Stimulated activated CD4-positive, alpha-beta T cell treated with anti-CD3 and anti-CD28 coated beads, TNF-alpha, amount 100 ng/mL, for 24 hours (primary cell): Measurements from ENCODE around the gene GTF2A1.
A peak's percentile ranks its signal among the peaks of the same experiment; 100 is the strongest.
"Not testable (repeated sequence)": the region's sequence is repeated elsewhere in the genome, so short reads cannot be mapped to it uniquely, and the experiment has no call there.

Experiments
- DNase-seq, 3 experiments: peaks; one replicate each; pipeline ENCODE4 v3.0.0-alpha.2; 2020; ENCODE audit warnings: low read depth in 3 of 3

The GTF2A1 gene

DNA sequence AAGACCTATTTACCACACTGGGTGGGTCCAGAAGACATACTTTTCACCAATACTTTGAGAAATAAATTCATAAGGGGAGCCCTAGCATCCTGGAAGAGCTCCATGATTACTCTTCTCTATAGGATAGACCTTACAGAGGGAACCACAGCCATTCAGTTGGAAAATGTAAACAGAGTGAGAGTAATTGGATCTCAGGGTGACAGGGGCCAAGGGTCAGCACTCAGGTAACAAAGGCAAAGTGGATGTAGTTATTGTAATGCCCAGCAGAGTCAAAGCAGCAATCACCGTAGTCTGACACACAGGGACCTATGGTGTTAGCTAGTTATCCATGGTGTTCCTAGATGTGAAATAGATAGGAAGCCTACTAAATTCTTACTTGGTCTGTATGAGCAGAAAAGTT is 10.8 kb upstream of the GTF2A1 start:
- no peak for DNase-seq

DNA sequence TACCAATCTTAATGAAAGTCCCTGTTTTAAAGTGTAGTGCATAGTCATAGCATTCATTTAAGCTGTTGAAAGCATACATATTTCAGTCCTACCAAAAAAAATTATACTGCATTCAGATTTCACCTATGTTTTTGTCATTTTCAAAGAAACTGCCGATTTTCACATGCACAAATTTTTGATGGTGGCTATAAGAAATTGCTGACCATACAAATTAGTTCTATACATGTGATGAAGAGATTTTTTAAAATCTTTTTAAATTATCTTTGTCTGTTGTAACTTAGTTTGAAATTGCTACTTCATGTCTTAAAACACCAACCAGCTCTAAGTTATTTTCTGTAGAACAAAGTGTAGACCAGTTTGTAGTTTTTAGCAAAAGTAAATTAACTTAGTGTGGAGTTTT is 3.5 kb upstream of the GTF2A1 start:
- no peak for DNase-seq

- not testable (repeated sequence) for DNase-seq
These were observed 3.0 kb upstream of the GTF2A1 start for GRCh38 chr14:81223788-81224187.

- no peak for DNase-seq
These were observed 1.9 kb upstream of the GTF2A1 start for GRCh38 chr14:81222691-81223090.

DNA sequence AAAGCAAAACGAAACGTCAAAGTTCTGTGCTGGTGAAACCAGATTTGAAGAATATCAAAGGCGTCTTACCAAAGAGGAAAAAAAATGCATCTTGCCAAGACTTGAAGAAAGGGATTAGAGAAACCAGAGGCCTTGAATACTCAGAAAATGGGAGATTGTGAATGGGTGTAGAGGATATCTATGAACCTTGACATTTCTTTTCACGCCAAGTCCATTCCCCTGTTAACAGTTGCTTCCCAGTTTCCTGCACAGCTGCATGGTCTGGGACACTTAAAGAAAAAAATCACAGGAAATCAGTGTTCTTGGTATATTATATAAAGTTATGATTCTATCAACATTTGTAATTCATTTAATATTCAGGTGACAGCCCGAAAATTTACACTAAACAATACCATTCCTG is 1.4 kb upstream of the GTF2A1 start:
- DNase-seq = no peak

GRCh38 chr14:81221579-81222102 is 882 bp upstream of the GTF2A1 start:
- DNase-seq = no peak

DNA sequence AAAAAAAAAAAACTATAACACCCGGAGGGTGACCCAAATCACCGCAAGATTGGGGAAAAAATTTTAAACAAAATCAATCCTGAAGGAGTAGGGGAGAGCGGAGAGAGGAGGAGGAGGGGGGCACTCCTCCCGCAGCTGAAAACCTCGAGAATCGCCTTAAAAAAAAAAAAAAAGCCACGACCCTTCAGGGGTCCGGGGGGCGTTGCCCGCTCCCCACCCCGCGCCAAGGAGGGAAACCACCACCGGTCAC is 254 bp downstream of the GTF2A1 start:
- no peak for DNase-seq

DNA sequence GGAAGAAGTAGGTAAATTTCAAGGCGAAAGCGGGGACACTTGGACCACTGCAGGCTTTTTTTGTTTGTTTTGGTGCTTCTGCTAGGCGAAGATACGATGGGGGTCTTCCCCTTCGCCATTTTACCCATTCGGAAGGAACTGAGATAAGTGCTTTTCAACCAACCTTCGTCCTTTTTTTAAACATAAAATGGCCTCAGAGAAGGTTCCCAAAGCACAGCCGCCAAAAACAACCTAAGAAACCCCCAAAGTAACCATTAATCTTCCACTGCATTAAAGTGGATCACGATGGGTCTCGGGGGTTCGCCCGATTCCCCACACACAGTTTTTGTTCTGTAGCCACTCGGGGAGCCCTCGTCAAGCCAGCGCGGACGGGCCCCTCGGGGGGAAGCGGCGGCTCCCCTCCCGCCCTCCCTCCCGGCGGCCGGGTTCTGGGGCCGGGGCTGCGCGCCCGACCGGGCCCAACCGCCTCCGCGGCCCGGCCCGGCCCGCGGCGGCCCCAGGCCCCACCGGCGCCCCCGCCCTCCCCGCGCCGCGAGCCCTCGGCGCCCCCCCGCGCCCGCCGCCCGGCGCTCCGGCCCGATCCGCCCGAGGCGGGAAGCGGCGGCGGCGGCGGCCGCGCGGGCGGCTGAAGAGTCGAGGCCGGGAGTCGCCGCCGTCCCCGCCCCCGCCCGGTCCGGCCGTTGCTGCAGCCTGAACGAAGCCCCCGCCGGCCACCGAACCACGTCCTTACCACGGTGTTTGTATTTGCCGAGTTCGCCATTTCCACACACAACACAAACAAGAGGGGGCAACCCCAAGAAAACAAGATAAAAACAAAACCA is 790 bp downstream of the GTF2A1 start:
- peak in 1 of 3 experiments; percentile 21 for DNase-seq

- DNase-seq = peak; percentile 62 to 78 (median 74)
These were observed 1.5 kb downstream of the GTF2A1 start for GRCh38 chr14:81219210-81219758.

DNA sequence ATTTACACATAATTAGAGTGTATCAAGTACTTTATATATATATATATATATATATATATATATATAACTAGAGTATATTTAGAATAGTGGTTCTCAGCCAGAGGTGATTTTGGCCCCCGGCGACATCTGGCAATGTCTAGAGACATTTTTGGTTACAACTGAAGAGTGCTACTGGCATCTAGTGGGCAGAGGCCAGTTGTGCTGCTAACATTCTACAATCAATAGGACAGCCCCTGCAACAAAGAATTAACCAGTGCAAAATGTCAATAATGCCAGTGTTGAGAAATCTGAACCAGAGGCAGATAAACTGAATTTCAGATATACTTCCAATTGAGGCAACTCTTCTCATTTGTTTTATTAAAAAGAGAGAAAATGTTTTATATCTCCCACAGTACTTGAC is 8.9 kb downstream of the GTF2A1 start:
- no peak for DNase-seq

DNA sequence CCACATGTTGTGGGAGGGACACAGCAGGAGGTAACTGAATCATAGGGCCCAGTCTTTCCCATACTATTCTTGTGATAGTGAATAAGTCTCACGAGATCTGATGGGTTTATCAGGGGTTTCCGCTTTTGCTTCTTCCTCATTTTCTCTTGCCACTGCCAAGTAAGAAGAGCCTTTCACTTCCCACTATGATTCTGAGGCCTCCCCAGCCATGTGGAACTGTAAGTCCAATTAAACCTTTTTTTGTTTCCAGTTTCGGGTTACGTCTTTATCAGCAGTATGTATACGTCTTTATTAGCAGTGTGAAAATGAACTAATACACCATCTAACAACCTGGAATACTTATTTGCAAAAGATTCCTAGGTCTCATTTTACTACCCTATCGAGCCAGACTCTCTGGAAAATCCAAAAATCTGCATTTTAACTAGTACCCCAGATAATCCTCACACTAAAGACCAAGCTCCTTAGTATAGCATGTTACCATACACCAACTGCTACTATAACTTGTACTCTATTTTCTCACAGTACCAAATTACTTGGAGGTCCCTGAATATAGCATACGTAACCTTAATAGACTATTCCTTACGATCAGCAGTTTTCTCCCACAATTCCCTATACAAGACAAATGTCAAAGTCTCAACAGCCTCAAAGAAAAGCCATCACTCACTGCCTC is 11.5 kb downstream of the GTF2A1 start:
- DNase-seq = no peak

- DNase-seq = no peak
These were observed 12.3 kb downstream of the GTF2A1 start for GRCh38 chr14:81208489-81208888.

- DNase-seq = no peak
These were observed 14.6 kb downstream of the GTF2A1 start for GRCh38 chr14:81206115-81206514.

GRCh38 chr14:81205639-81206038 is 15.1 kb downstream of the GTF2A1 start:
- no peak for DNase-seq

- no peak for DNase-seq
These were observed 20.7 kb downstream of the GTF2A1 start for GRCh38 chr14:81200054-81200453.

DNA sequence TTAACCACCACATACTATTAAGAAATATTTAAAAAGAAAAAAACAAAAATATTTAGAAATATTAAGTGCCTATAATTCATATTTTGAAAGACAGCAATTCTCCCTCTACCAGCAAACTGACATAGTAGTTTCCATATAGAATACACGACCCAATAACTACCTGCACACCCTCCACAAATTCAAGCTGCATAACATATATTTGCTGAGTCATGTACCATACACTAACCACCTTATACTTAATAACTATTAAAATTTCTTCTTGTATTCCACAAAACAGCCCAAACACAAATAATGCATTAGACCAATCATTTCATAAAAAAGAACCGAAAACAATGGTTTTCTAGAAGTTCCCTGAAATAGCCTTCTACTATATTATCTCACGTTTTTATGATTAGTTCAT is 21.7 kb downstream of the GTF2A1 start:
- no peak for DNase-seq

DNA sequence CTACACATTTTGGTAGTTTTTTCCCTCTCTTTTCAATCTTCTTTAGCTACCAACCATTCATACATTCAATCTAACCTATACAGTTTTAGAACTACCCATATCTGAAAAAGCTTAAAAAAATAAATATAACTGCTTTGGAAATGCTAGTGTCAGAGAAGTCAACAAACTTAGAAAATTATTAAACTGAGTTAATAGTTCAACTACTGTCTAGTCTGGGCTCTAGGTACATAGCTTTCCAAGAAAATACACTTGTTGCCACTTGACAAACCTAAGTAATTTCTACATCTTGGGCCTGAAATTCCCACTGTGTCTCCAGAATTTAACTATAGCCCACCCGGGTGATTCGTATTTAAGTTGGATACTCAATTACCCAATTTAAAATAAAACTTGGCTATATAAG is 22.1 kb downstream of the GTF2A1 start:
- no peak for DNase-seq

GRCh38 chr14:81193924-81194633 is 26.7 kb downstream of the GTF2A1 start:
- DNase-seq = no peak

GRCh38 chr14:81192594-81192993 is 28.2 kb downstream of the GTF2A1 start:
- DNase-seq = no peak

DNA sequence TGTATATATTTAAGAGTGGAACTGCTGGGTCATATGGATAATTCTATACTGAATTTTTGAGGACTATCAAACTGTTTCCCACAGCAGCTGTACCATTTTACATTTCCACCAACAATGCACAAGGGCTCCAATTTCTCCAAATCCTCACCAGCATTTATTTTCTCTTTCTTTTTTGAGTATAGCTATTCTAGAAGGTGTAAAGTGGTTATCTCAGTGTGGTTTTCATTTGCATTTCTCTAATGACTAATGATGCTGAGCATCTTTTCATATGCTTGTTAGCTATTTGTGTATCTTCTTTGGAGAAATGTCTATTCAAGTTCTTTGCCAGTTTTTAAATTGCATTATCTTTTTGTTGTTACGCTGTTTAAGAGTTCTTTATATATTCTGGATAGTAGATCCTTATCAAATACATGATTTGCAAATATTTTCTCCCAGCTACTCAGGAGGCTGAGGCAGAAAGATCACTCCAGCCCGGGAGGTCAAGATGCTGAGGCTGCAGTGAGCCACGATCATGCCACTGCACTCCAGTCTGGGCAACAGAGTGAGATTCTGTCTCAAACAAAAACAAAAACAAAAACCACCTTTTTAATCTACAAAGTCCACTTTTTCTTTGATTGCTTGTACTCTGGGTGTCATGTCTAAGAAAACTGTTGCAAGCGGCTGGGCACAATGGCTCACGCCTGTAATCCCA is 32.8 kb downstream of the GTF2A1 start:
- no peak for DNase-seq

GRCh38 chr14:81179631-81180030 is 41.1 kb downstream of the GTF2A1 start:
- no peak for DNase-seq

- no peak for DNase-seq
These were observed 42.7 kb downstream of the GTF2A1 start for GRCh38 chr14:81178063-81178462.
